Epithelial cell of proximal tubule (primary cell): Measurements from ENCODE around the gene ATP1A4. TPM values are rescaled to one million over a fixed set of nuclear protein-coding genes. Genes with fewer than 3 reads are reported as not detected.
A peak's percentile ranks its signal among the peaks of the same experiment; 100 is the strongest.

Experiments used
- DNase-seq: peaks from one replicate; pipeline ENCODE4 v3.0.0-alpha.2; 2011; ENCODE audit warnings: low read depth
- H3K4me3 ChIP-seq: 2 replicates; pipeline ENCODE4 v1.5.1; 2011; ENCODE audit warnings: low read depth, mild to moderate bottlenecking, low read length
- CTCF ChIP-seq: conservative IDR thresholded peaks from 2 replicates; pipeline ENCODE4 v1.5.1; 2012; ENCODE audit warnings: low read depth, mild to moderate bottlenecking, low read length
- total RNA-seq: library from RNA; depleted of rRNA; stranded (reverse); fragments of >200 nt; gene quantifications from 2 replicates; pipeline ENCODE4 v1.2.3, GENCODE V29; 2015

ATP1A4 gene
- total RNA-seq, 1 donor from 2014 or later, result not detected

DNA sequence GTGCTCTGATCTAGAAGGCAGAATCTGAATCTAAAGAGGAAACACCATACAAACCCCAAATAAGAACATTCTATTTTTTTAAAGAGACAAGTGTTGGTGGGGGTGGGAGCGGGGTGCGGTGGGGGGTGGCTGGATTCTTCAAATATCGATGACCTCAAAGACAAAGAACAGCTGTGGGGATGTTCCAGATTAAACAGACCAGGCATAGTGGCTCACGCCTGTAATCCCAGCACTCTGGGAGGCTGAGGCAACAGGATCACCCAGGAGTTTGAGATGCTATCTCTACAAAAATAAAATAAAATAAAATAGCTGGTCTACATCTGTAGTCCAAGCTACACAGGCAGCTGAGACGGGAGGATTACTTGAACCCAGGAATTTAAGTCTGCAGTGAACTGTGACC is 5.0 kb downstream of the ATP1A4 start:
- TF ChIP-seq CTCF, result no peak
- no peak for DNase-seq

GRCh38 chr1:160157174-160157573 is 5.8 kb downstream of the ATP1A4 start:
- TF ChIP-seq CTCF, result no peak
- DNase-seq, result no peak

More for the DNA sequence above, 5.0 kb downstream of the ATP1A4 start:
- no peak overlapping the region for H3K4me3 ChIP-seq

GRCh38 chr1:160158031-160158430 is 6.6 kb downstream of the ATP1A4 start:
- DNase-seq, result no peak
- no peak overlapping the region for H3K4me3 ChIP-seq
- no peak for TF ChIP-seq CTCF

More at GRCh38 chr1:160157174-160157573, 5.8 kb downstream of the ATP1A4 start:
- H3K4me3 ChIP-seq, result no peak overlapping the region

GRCh38 chr1:160158534-160158933 is 7.1 kb downstream of the ATP1A4 start:
- TF ChIP-seq CTCF, result no peak
- no peak for DNase-seq
- no peak overlapping the region for H3K4me3 ChIP-seq

- no peak overlapping the region for H3K4me3 ChIP-seq
- no peak for DNase-seq
- no peak for TF ChIP-seq CTCF
These were observed 8.4 kb downstream of the ATP1A4 start for GRCh38 chr1:160159846-160160245.

DNA sequence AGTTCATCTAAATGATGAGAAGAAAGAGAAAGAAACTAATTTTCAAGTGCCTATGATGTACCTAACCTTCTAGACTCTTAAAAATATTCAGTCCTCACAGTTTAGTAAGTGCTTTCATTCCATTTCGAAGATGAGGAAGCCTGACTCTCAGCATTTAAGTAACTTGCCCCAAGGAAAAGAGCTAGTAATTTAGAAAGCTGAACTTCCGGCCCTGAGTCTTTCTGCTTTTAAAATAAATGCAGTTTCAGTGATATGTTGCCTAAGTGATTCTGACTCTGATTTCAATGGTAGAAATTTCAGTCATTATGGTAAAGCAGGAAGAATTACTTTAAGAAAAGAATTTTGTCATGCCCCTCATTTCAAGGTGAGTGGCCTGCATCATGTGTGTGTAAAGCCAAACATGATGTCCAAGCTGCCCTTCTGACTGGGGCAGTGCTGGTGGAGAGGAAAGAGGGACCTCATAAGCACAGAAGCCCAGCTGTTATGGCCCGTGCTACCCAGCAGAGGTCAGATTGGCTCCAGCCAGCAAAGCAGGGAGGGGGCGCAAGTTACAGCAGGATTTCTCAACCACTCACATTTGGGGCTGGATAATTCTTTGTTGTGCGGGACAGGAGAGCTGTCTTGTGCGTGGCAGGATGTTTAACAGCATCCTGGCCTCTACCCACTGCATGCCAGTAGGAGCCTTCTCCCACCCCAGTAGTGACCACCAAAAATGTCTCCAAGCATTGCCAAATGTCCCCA is 10.7 kb downstream of the ATP1A4 start:
- TF ChIP-seq CTCF, result peak; percentile 56
- no peak overlapping the region for H3K4me3 ChIP-seq
- no peak for DNase-seq

- TF ChIP-seq CTCF, result no peak
- H3K4me3 ChIP-seq, result no peak overlapping the region
- DNase-seq, result no peak
These were observed 11.5 kb downstream of the ATP1A4 start for GRCh38 chr1:160162931-160163330.
